K562 (cell line): ENCODE measurements around the gene ITPRIP. TPM values are rescaled to one million over a fixed set of nuclear protein-coding genes. Genes with fewer than 3 reads are reported as not detected.

Experiments
- CXXC5 ChIP-seq: fragments of 250-450 bp; sonication (Bioruptor Pico); IDR thresholded peaks from 2 replicates; pipeline ENCODE4 v1.8.0; 2022; ENCODE audit warnings: inconsistent platforms, mild to moderate bottlenecking, moderate library complexity
- E2F8 ChIP-seq: fragments of 450-650 bp; IDR thresholded peaks from 2 replicates; pipeline ENCODE4 v1.7.1; 2018; ENCODE audit warnings: mild to moderate bottlenecking, low read depth; ENCODE audit not compliant: partially characterized antibody
- ELK1 ChIP-seq: sonication (generic); formaldehyde crosslinking; IDR thresholded peaks from 2 replicates; pipeline ENCODE4 v1.8.1; 2022; ENCODE audit warnings: missing genetic modification reagents
- PTTG1 ChIP-seq: fragments of 450-650 bp; IDR thresholded peaks from 2 replicates; pipeline ENCODE4 v1.6.1; 2016; ENCODE audit warnings: low read depth, mild to moderate bottlenecking, missing genetic modification characterization, missing compliant biosample characterization
- TBP ChIP-seq: optimal IDR thresholded peaks from 2 replicates; pipeline ENCODE3; 2011; ENCODE audit warnings: low read depth, low read length, improper control_type of control experiment
- TRIM25 ChIP-seq: fragments of 450-650 bp; IDR thresholded peaks from 2 replicates; pipeline ENCODE4 v1.7.0; 2016; ENCODE audit warnings: borderline replicate concordance
- XRCC4 ChIP-seq: IDR thresholded peaks from one replicate; pipeline ENCODE4 v1.6.1; 2011; ENCODE audit not compliant: insufficient read depth, insufficient read length; ENCODE audit errors: extremely low read depth
- XRCC5 ChIP-seq: fragments of 200-400 bp; formaldehyde crosslinking; IDR thresholded peaks from 2 replicates; pipeline ENCODE4 v1.6.1; 2017; ENCODE audit warnings: low read depth, mild to moderate bottlenecking, low read length
- ZNF318 ChIP-seq, 2 experiments: fragments of 450-650 bp; IDR thresholded peaks; 2 replicates each; pipeline ENCODE4 v1.6.1; 2016; ENCODE audit warnings: mild to moderate bottlenecking in 2 of 2, borderline replicate concordance in 1 of 2, low read depth in 1 of 2, moderate library complexity in 1 of 2
- ZNF76 ChIP-seq: fragments of 250-450 bp; sonication (Bioruptor Pico); IDR thresholded peaks from 2 replicates; pipeline ENCODE4 v1.4.0; 2020; ENCODE audit warnings: mild to moderate bottlenecking, moderate library complexity, borderline replicate concordance
- polyA plus RNA-seq, 8 experiments: library from polyadenylated mRNA; depleted of rRNA in 4 of 8; stranded (reverse) in 5 of 8; unstranded in 3 of 8; fragments of >200 nt; fragmentation: Nextera tagmentation in 2 of 8; fragmentation: Illumina TruSeq in 1 of 8; extraction: Ambion mirVana in 2 of 8; extraction: Trizol in 1 of 8; gene quantifications; 2 replicates each; pipeline versions ENCODE4 v1.2.1 to v1.2.3, GENCODE V29; 2011 to 2014; ENCODE audit warnings: inconsistent platforms in 1 of 8, missing spikeins in 1 of 8
- total RNA-seq, 7 experiments: library from RNA; depleted of rRNA in 6 of 7; stranded (reverse); fragments of >200 nt in 6 of 7; fragmentation: Illumina TruSeq in 2 of 7; extraction: Trizol in 2 of 7; gene quantifications; 2 replicates each; pipeline versions ENCODE4 v1.2.1 to v1.2.3, GENCODE V29; 2011 to 2021; ENCODE audit warnings: low replicate concordance in 1 of 7

The ITPRIP gene
- total and polyA plus RNA-seq, 9 of the 15 experiments (the other 6 are each of a cell fraction or from before 2014, with no cell fraction given), result 4.4 to 28.5 (median 10.9) TPM

- TF ChIP-seq ZNF318 (IDR thresholded peaks at IDR 0.05; ENCODE audit: borderline replicate concordance in 1 of 2, low read depth in 1 of 2) (no peak), E2F8 (no peak), XRCC4 (no peak), ZNF76 (CRISPR knock-in tag) (no peak), TRIM25 (no peak), PTTG1 (tag) (no peak), TBP (no peak), XRCC5 (no peak), CXXC5 (CRISPR knock-in tag) (no peak), ELK1 (CRISPR knock-in tag) (no peak)
Observed at GRCh38 chr10:104274762-104275721, 63.2 kb downstream of the ITPRIP start (continued).
